Epithelial cell of proximal tubule (primary cell): ENCODE data around the gene INPP4A. TPM values are rescaled to one million over a fixed set of nuclear protein-coding genes. Genes with fewer than 3 reads are reported as not detected.

Experiments used
- DNase-seq: peaks from one replicate; pipeline ENCODE4 v3.0.0-alpha.2; 2011; ENCODE audit warnings: low read depth
- H3K4me3 ChIP-seq: 2 replicates; pipeline ENCODE4 v1.5.1; 2011; ENCODE audit warnings: low read depth, mild to moderate bottlenecking, low read length
- CTCF ChIP-seq: conservative IDR thresholded peaks from 2 replicates; pipeline ENCODE4 v1.5.1; 2012; ENCODE audit warnings: low read depth, mild to moderate bottlenecking, low read length
- total RNA-seq: library from RNA; depleted of rRNA; stranded (reverse); fragments of >200 nt; gene quantifications from 2 replicates; pipeline ENCODE4 v1.2.3, GENCODE V29; 2015

The INPP4A gene
- total RNA-seq, 1 donor from 2014 or later = 12.2 TPM

GRCh38 chr2:98494699-98495098 is 50.0 kb downstream of the INPP4A start:
- no peak for DNase-seq
- no peak for TF ChIP-seq CTCF
- H3K4me3 ChIP-seq = no peak overlapping the region

DNA sequence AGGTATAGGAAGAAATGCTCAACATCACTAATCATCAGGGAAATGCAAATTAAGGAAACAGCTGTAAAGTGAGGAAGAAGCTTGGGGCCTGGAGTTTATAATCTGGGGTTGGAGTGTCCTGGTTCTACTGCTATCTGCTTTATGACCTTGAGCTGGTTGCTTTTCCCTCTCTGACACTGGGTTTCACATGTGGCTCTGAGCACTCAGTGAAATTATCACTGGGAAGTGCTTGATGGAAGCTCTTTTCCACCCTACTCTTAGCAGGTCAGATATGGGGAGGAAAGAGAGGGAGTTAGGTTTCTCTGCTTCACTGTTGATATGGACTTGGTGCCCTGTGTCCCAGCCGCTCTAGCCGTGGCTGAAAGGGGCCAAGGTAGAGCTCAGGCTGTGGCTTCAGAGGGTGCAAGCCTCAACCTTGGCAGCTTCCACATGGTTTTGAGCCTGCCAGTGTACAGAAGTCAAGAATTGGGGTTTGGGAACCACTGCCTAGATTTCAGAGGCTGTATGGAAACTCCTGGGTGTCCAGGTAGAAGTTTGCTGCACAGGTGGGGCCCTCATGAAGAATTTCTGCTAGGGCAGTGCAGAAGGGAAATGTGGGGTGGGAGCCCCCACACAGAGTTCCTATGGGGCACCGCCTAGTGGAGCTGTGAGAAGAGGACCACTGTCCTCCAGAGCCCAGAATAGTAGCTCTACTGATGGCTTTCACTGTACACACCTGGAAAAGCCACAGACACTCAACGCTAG is 52.3 kb downstream of the INPP4A start:
- no peak for TF ChIP-seq CTCF

DNA sequence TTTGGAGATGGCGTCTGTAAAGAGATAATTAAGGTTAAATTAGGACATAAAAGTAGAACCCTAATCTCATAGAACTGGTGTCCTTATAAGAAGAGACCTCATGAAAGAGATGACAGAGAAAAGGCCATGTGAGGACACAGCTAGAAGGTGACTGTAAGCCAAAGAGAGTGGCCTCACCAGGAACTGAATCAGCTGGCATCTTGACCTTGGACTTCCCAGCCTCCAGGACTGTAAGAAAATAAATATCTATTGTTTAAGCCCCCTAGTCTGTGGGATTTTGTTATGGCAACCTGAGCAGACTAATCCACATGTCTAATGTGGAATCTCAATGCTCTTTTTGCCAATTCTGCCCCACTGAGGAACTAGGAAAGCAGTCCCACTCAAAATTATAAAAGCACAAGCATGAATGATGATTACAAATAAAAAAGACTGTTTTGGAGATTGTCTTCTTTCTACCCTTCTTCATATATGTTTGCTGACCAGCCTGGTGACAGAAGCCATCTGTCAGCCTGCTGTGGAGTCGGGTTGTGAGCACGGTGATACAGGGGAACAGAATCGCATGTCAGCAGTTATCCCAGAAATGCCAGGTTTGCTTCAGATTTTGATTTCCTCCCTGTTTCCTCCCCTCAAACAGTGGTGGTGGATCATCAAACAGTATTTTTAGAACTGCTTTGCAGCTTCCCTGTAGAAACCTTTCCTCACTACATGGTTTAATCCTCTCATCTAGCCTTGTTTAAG is 54.2 kb downstream of the INPP4A start:
- TF ChIP-seq CTCF = no peak
- no peak for DNase-seq
- H3K4me3 ChIP-seq = no peak overlapping the region

More for the DNA sequence above, 52.3 kb downstream of the INPP4A start:
- no peak overlapping the region for H3K4me3 ChIP-seq
- no peak for DNase-seq

DNA sequence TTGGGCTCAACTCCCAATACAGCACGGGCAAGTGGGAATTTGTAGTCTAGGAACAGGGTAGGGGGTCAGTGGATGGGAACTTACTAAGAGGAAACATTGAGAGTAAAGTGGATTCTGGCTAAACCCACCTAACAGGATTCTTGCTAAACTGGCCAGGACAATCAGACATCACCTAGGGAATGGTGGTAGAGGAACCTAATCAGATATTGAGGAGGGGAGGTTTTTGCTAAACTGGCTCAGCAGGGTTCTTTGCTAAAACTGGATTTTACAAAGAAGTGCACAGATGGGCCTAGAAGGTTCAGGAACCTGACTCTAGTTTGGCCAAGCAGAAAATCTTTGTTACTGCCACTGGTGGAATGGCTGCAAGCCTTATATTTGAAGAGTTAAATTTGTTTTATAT is 55.9 kb downstream of the INPP4A start:
- TF ChIP-seq CTCF = no peak
- DNase-seq = no peak

DNA sequence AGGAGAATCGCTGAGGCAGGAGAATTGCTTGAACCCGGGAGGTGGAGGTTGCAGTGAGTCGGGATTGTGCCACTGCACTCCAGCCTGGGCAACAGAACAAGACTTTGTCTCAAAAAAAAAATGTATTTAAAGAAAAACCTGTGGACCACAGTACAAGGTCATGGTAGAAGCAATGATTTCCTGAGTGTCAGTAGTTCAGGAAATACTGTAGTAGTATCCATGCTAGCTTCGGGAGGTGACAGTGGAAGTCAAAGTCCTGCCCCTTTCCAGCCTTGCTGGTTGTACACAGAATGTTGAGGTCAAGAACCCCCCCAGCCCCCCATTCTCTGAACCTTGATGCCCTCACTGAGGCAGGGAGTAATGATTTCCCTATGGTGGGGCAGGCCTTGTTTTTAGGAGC is 56.6 kb downstream of the INPP4A start:
- DNase-seq = no peak
- TF ChIP-seq CTCF = no peak
- H3K4me3 ChIP-seq = no peak overlapping the region

More for the DNA sequence above, 55.9 kb downstream of the INPP4A start:
- H3K4me3 ChIP-seq = no peak overlapping the region

- TF ChIP-seq CTCF = no peak
- no peak overlapping the region for H3K4me3 ChIP-seq
- no peak for DNase-seq
Measured at GRCh38 chr2:98501876-98502275, 57.2 kb downstream of the INPP4A start.
